HCT116 (cell line): ENCODE results near the gene GABRA5. TPM values are rescaled to one million over a fixed set of nuclear protein-coding genes. Genes with fewer than 3 reads are reported as not detected.

Experiments
- ATAC-seq: fragments of 200-7000 bp; cut with Tn5 transposase; 2 replicates; pipeline ENCODE4 v1.9.1; 2020; ENCODE audit warnings: mild to moderate bottlenecking, moderate library complexity
- BruUV-seq: library from RNA; stranded (reverse); fragments of 400-500 nt; replicated peaks from 2 replicates; lab custom pipeline; 2021; lab: Mats Ljungman, UMichigan
- CTCF ChIA-PET: fragments of 300-600 bp; sonication (Branson Sonifier 250); formaldehyde crosslinking; loops from one replicate; lab custom pipeline; 2021; ENCODE audit warnings: antibody characterized with exemption; lab: Charles Lee
- POLR2A ChIA-PET: fragments of 300-600, 350-600 bp; sonication (Branson Sonifier 250); formaldehyde crosslinking; loops from one replicate; lab custom pipeline; 2021; ENCODE audit warnings: antibody characterized with exemption; lab: Charles Lee
- RAD21 ChIA-PET, 2 experiments: fragments of 300-600 bp; sonication (Branson Sonifier 250); formaldehyde crosslinking; loops; one replicate each; lab custom pipeline; 2023; ENCODE audit warnings: low total read pairs in 2 of 2; ENCODE audit not compliant: uncharacterized antibody in 2 of 2, unreplicated experiment in 2 of 2, low non-redundant PET in 1 of 2; lab: Charles Lee
- DNase-seq: peaks from one replicate; pipeline ENCODE4 v3.0.0-alpha.2; 2010; ENCODE audit warnings: low read depth, low spot score
- H2AFZ ChIP-seq: fragments of 200-600 bp; shearing (Covaris generic), sonication (generic); 2 replicates; pipeline ENCODE4 v1.6.1; 2017; ENCODE audit warnings: low read depth, mixed run types, mixed read lengths, antibody characterized with exemption, low read length; ENCODE audit not compliant: poor library complexity, severe bottlenecking
- H3K27ac ChIP-seq: 2 replicates; pipeline ENCODE4 v1.5.1; 2012; ENCODE audit warnings: low read depth, low read length
- H3K27me3 ChIP-seq: fragments of 200-600 bp; sonication (generic); 2 replicates; pipeline ENCODE4 v1.6.1; 2016; ENCODE audit warnings: mixed run types, low read length, mixed read lengths; ENCODE audit not compliant: insufficient read depth
- H3K36me3 ChIP-seq, 2 experiments: fragments of 200-500 bp in 1 of 2; fragments of 200-600 bp in 1 of 2; sonication (Bioruptor generic) in 1 of 2; sonication (generic) in 1 of 2; 2 replicates each; pipeline versions ENCODE4 v1.5.1 to v1.6.1; 2014 to 2016; ENCODE audit warnings: low read length in 2 of 2, inconsistent platforms in 1 of 2, mixed read lengths in 1 of 2, mixed run types in 1 of 2; ENCODE audit not compliant: insufficient read depth in 2 of 2, control insufficient read depth in 1 of 2
- H3K4me1 ChIP-seq, 2 experiments: fragments of 200-600 bp in 1 of 2; sonication (generic) in 1 of 2; 2 replicates each; pipeline versions ENCODE4 v1.5.1 to v1.6.1; 2012 to 2017; ENCODE audit warnings: low read length in 2 of 2, inconsistent platforms in 1 of 2, mild to moderate bottlenecking in 1 of 2, mixed read lengths in 1 of 2, mixed run types in 1 of 2, moderate library complexity in 1 of 2; ENCODE audit not compliant: insufficient read depth in 2 of 2, control insufficient read depth in 1 of 2
- H3K4me2 ChIP-seq: fragments of 200-600 bp; sonication (generic); 2 replicates; pipeline ENCODE4 v1.6.1; 2017; ENCODE audit warnings: mixed run types, low read length, mixed read lengths
- H3K4me3 ChIP-seq, 2 experiments: fragments of 200-600 bp in 1 of 2; sonication (generic) in 1 of 2; replicated peaks in 1 of 2; 2 replicates each; pipeline ENCODE4 v1.5.1; 2011 to 2016; ENCODE audit warnings: low read length in 2 of 2, control low read depth in 1 of 2, low read depth in 1 of 2, mild to moderate bottlenecking in 1 of 2, mixed read lengths in 1 of 2, mixed run types in 1 of 2
- H3K79me2 ChIP-seq: fragments of 200-600 bp; sonication (generic); 2 replicates; pipeline ENCODE4 v1.6.1; 2017; ENCODE audit warnings: mild to moderate bottlenecking, mixed run types, low read length, moderate library complexity, mixed read lengths; ENCODE audit not compliant: insufficient read depth
- H3K9ac ChIP-seq: fragments of 200-600 bp; sonication (generic); 2 replicates; pipeline ENCODE4 v1.6.1; 2016; ENCODE audit warnings: low read length, mixed read lengths
- H3K9me2 ChIP-seq: fragments of 200-600 bp; sonication (generic), shearing (Covaris generic); 2 replicates; pipeline ENCODE4 v1.6.1; 2017; ENCODE audit warnings: mixed run types, mild to moderate bottlenecking, moderate library complexity; ENCODE audit not compliant: insufficient read depth
- H3K9me3 ChIP-seq, 2 experiments: fragments of 200-500 bp in 1 of 2; fragments of 200-600 bp in 1 of 2; sonication (Bioruptor generic) in 1 of 2; sonication (generic) in 1 of 2; 2 replicates each; pipeline ENCODE4 v1.6.1; 2014 to 2017; ENCODE audit warnings: low read length in 2 of 2, mixed read lengths in 2 of 2, inconsistent platforms in 1 of 2, low read depth in 1 of 2, mild to moderate bottlenecking in 1 of 2, mixed run types in 1 of 2, moderate library complexity in 1 of 2; ENCODE audit not compliant: control insufficient read depth in 1 of 2, insufficient read depth in 1 of 2
- H4K20me1 ChIP-seq: fragments of 200-600 bp; sonication (generic), shearing (Covaris generic); 2 replicates; pipeline ENCODE4 v1.6.1; 2017; ENCODE audit warnings: mixed run types, mild to moderate bottlenecking, moderate library complexity; ENCODE audit not compliant: insufficient read depth
- EGR1 ChIP-seq: IDR thresholded peaks from 2 replicates; pipeline ENCODE4 v1.6.1; 2012; ENCODE audit warnings: low read depth
- FOSL1 ChIP-seq: IDR thresholded peaks from 2 replicates; pipeline ENCODE4 v1.6.1; 2012; ENCODE audit warnings: low read depth
- MAX ChIP-seq: IDR thresholded peaks from 2 replicates; pipeline ENCODE4 v1.6.1; 2012
- TCF7L2 ChIP-seq: IDR thresholded peaks from 2 replicates; pipeline ENCODE4 v1.7.0; 2011; ENCODE audit warnings: borderline replicate concordance, inconsistent platforms; ENCODE audit not compliant: insufficient read depth, insufficient read length; ENCODE audit errors: extremely low read depth
- ZFX ChIP-seq: fragments of 450-650 bp; IDR thresholded peaks from 2 replicates; pipeline ENCODE4 v1.6.1; 2017
- intact Hi-C: fragments of 100-400 bp; cut with micrococcal nuclease; formaldehyde crosslinking; loops from 2 replicates; pipeline ENCODE4 v1.10.0; 2022
- total RNA-seq: library from RNA; stranded (reverse); gene quantifications from one replicate; pipeline ENCODE4 v1.2.1, GENCODE V29; 2021; ENCODE audit not compliant: unreplicated experiment

Gene GABRA5
- total RNA-seq, 1 experiment from 2014 or later = not detected

DNA sequence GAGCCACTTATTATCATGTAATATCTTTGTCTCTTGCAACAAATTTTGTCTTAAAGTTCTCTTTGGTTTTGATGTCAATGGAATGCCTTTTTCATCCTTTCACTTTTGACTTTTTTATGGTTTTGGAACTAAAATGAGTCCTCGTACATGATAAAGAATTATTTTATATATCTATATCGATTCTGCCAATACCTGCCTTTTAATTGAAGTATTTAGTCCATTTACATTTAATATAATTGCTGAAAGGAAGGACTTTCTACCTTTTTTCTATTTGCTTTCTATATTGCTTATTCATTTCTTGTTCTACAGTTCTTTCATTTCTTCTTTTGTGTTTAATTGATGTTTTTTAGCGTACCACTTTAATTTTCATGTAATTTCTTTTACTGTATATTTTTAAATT lies 32.8 kb downstream of the GABRA5 start:
- Histone ChIP-seq H3K27me3 (no peaks in the 10 kb centered on the region), H3K79me2 (no peaks in the 10 kb centered on the region), H3K9me3 (peaks cover 3 to 40% of the 10 kb centered on the region in 2 experiments; a peak in 2 of 4 replicates), H3K36me3 (no peaks in the 10 kb centered on the region; a peak in 1 of 4 replicates), H2AFZ (no peak overlapping the region)
- no peak for DNase-seq
- ChIA-PET CTCF (no interaction called here), RAD21 (no interaction called here), POLR2A (no interaction called here)
- no peak for ATAC-seq
- intact Hi-C loops = no loop called here
- no TSS peak for BruUV-seq
- no peak for TF ChIP-seq FOSL1
- TF ChIP-seq, all 23 proteins: peak for 0
- no peaks in the 10 kb centered on the region for H3K9me2 ChIP-seq
- H4K20me1 ChIP-seq = no peaks in the 10 kb centered on the region
- H3K4me2 ChIP-seq = no peak overlapping the region
- H3K4me1 ChIP-seq = no peaks in the 10 kb centered on the region
- H3K4me3 ChIP-seq = no peak overlapping the region
- no peak overlapping the region for H3K27ac ChIP-seq
- no peak overlapping the region for H3K9ac ChIP-seq

DNA sequence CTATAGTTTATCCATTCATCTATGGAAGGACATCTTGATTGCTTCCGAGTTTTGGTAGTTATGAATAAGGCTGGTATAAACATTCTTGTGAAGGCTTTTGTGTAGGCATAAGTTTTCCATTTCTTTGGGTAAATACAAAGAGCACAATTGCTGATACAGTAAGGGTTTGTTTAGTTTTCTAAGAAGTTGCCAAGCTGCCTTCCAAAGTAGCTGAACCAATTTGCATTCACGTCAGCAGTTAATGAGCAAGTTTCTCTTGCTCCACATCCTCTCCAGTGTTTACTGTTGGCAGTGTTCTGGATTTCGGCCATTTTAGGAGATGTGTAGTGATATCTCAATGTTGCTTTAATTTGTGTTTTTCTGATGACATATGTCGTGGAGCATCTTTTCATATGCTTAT lies 34.2 kb downstream of the GABRA5 start:
- H3K9ac ChIP-seq = no peak overlapping the region
- no peak for DNase-seq
- no peaks in the 10 kb centered on the region for H3K27me3 ChIP-seq
- TF ChIP-seq ZFX (no peak), TCF7L2 (no peak), EGR1 (no peak), MAX (no peak)
- no TSS peak for BruUV-seq
- H3K79me2 ChIP-seq = no peaks in the 10 kb centered on the region
- H3K4me2 ChIP-seq = no peak overlapping the region
- no peaks in the 10 kb centered on the region for H4K20me1 ChIP-seq
- H3K27ac ChIP-seq = no peak overlapping the region
- no peak overlapping the region for H3K4me3 ChIP-seq
- intact Hi-C loops = no loop called here
- no peaks in the 10 kb centered on the region for H3K9me2 ChIP-seq
- peaks cover 5 to 40% of the 10 kb centered on the region in 2 experiments; a peak in 3 of 4 replicates for H3K9me3 ChIP-seq
- H3K36me3 ChIP-seq = no peaks in the 10 kb centered on the region; a peak in 1 of 4 replicates
- CTCF ChIA-PET = no interaction called here
- RAD21 ChIA-PET = no interaction called here
- no peaks in the 10 kb centered on the region for H3K4me1 ChIP-seq
- POLR2A ChIA-PET = no interaction called here
- ATAC-seq = no peak
- H2AFZ ChIP-seq = no peak overlapping the region
